Hindlimb muscle (tissue), 1 donor: ENCODE data around the gene PRKG1. TPM values are rescaled to one million over a fixed set of nuclear protein-coding genes. Genes with fewer than 3 reads are reported as not detected.
A peak's percentile ranks its signal among the peaks of the same experiment; 100 is the strongest.

Experiments used
- DNase-seq: peaks from one replicate; pipeline ENCODE4 v3.0.0-alpha.2; 2013
- polyA plus RNA-seq: library from polyadenylated mRNA; unstranded; fragments of 120-200 nt; gene quantifications from one replicate; pipeline ENCODE4 v1.2.1, GENCODE V29; 2013; ENCODE audit not compliant: insufficient read length

The PRKG1 gene
- polyA plus RNA-seq, 1 donor: 35.5 TPM

GRCh38 chr10:51076299-51076841 lies 2.1 kb downstream of the PRKG1 start:
- DNase-seq: peak; percentile 45

GRCh38 chr10:51077074-51077473 lies 2.8 kb downstream of the PRKG1 start:
- no peak for DNase-seq

DNA sequence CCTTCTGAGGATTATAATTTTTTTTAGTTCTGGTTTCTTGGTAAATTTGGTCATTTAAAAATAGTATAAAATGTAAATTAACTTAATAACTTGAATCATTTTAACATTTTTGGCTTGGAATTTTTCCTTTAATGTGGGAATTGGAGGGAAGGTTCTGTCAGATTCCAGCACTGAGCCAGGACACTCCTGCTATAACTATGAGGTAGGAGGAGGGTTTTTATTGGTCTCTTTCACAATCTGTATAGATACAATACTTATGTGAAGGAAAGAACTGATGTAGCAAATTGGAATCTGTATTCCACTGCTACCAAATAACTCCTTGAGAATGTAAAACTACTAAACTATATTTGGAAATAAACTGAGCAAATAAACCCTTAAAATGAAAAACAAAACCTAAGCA lies 3.2 kb downstream of the PRKG1 start:
- no peak for DNase-seq

DNA sequence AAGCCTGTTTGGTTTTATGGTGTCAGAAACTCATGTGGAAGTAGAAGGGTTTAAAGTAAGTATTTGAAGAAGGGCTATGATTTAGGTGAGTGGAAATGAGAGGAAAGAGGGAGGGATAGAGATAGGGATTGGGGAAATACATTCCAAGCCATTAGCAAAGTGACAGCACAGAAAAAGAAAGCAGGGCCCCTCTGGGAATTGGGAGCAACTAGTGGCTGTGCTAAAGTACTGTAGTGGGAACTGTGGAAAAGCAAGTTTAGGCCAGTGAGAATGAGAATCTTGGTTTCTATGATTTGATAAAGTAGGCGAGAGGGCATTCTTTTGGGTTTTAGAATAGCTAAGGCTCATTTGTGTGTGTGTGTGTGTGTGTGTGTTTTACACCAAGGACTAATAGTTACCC lies 5.0 kb downstream of the PRKG1 start:
- no peak for DNase-seq

- no peak for DNase-seq
Observed at GRCh38 chr10:51079766-51080165, 5.5 kb downstream of the PRKG1 start.

GRCh38 chr10:51080311-51081006 lies 6.2 kb downstream of the PRKG1 start:
- no peak for DNase-seq

DNA sequence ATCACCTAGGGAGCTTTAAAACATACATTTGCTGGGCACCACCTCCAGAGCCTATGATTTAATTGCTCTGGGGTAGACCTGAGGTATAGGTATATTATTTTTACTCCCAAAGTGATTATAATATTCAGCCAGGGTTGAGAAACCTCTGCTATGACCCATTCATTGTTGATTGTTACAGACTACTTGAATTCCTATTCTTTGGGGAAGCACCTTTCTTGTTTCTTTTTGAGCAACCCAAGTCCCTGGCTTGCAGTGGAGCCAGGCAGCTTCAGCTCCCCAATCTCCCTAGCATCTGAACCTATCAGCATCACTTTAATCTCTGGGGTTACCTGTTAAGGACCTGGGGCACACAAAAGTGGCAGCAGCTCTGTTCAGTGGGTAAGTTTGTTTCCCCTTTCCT lies 8.6 kb downstream of the PRKG1 start:
- DNase-seq: no peak

DNA sequence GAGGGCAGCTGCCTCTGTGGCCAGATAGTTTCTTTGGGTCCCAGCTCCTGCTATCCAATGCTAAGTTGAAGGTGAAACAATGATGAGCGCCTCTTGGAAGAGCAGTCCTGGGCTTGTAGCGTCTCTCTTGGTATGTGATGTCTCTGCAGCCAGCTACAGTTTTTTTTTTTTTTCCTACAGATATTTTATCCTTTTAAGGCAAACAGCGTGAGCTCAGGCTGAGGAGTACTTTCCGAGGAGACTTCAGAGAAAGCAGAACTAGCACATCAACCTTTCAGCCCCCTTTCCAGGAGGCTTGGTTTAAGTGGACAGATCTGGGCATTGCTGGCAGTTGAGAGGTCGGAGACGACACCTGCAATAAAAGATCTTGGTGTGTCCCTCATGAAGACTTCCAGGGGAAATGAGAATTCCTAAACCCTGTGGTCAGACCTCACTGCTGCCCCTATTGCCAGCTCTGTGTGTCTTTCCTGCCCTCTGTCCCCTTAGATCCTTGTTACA lies 9.1 kb downstream of the PRKG1 start:
- peak; percentile 40 for DNase-seq

GRCh38 chr10:51085204-51085603 lies 10.9 kb downstream of the PRKG1 start:
- DNase-seq: no peak

DNA sequence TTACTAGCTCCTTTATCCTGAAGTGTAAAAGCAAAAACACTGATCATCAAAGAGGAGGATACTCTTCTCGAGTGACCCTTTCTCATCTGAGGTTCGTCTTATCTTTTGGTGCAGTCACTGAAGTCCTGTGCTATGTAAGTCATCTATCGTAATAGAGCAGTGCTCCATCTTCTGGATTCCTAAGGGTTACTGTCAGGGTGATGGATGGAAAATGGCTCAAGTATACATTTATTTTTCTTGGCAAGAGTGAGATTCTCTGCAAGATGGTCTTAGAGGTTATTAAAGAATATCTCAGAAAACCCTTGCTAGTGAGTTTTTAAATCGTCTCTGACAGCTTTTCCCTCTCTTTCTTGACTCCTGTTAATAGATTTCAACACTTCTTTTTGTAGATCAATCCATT lies 12.4 kb downstream of the PRKG1 start:
- no peak for DNase-seq

GRCh38 chr10:51087114-51087513 lies 12.8 kb downstream of the PRKG1 start:
- no peak for DNase-seq

DNA sequence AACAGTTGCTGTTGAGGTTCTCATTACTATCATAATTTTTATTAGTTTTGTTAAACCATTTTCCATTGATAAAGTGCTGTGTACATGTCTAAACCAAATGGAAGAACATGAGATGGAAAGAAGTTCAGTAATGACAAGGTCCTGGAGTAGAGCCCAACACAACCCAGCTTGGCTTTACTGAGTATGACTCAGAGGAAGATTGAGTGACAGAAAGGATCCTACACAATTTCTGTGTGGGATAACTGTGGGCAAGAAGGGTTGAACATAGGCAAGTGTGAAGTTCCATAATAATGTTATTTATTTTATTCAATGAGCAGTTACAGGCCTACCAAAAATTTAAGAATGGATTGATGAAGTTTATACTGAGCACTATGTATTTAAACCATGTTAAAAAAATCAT lies 15.9 kb downstream of the PRKG1 start:
- DNase-seq: no peak

GRCh38 chr10:51092402-51092801 lies 18.1 kb downstream of the PRKG1 start:
- DNase-seq: no peak

DNA sequence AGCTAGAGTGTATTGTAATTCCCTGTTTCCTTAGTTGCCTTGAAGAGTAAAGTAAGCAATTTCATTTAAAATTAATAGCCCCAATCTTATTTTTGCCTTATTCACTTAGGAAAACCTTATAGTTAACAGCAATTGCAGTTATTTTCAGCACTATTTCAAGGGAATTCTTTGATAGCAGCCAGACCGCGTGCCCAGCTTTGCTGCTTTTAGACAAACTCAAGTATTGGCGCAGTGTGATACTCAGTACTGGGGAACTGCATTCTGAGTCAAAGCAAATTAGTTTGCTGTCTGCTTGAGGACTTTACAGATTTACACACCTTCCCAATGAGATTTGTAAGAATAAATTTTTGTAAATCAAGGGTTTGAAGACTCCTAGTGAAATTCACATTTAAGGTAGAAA lies 21.2 kb downstream of the PRKG1 start:
- no peak for DNase-seq

DNA sequence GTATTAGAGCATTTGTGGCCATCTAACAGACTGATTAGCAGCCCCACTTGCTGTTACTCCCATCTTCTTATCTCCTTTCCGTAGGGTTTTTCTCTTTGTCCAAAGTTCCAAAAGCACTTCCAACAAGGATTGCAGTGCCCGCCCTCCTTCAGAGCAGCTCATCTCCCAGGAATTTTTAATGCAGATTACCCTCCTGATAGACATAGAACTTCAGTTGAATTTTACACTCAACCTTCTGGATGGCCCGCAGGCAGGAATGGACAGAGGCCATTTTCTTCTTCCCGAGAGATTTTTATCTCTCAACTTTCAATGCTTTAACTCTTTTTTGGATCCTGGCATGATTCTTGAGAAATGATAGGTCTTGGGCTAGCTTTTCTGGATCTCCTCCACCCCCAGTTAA lies 23.3 kb downstream of the PRKG1 start:
- DNase-seq: no peak

GRCh38 chr10:51100221-51100620 lies 25.9 kb downstream of the PRKG1 start:
- no peak for DNase-seq

- no peak for DNase-seq
Observed at GRCh38 chr10:51103554-51104217, 29.4 kb downstream of the PRKG1 start.

DNA sequence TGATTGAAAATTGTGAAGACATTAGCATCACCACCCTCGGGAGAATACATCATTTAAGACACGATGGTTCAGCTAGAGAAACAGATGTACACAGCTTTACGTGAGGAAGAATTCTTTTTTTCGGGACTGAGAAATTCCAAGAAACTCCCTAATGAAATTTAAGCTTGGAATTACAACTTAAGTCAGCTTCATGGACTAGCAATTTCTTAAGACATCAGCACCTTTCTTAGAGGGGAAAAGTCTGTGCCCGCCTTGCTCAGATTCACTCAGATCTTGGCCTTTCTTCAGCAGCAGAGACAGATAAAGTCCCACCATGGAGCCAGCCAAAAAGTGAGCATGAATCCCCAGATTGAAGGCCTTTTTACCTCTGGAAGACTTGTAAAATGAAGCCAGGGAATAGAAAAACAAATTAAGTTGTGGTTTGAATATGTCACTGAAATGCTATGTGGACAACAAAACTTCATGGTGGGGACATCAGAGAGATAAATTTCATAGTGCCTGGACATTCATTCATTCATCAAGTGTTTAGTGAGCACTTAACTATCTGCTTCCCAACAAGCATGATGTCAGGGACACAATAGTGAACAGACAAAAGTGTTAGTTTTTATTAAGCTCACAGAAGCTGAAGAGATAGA lies 32.1 kb downstream of the PRKG1 start:
- no peak for DNase-seq

DNA sequence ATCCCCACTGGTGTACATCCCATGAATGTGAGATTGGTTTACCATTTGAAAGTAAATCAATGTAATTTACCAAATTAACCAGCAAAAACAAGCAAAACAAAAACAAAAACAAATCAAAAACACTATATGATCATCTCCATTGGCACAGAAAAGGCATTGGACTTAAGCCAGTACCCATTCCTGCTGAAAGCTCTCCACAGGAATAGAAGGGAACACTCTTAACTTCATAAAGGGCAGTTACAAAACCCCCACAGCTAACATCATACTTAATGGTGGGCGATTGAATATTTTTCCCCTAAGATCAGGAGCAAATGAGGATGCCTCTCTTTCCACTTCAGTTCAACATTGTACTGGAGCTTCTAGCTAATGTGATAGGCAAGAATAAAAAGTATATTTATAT lies 34.1 kb downstream of the PRKG1 start:
- DNase-seq: no peak

DNA sequence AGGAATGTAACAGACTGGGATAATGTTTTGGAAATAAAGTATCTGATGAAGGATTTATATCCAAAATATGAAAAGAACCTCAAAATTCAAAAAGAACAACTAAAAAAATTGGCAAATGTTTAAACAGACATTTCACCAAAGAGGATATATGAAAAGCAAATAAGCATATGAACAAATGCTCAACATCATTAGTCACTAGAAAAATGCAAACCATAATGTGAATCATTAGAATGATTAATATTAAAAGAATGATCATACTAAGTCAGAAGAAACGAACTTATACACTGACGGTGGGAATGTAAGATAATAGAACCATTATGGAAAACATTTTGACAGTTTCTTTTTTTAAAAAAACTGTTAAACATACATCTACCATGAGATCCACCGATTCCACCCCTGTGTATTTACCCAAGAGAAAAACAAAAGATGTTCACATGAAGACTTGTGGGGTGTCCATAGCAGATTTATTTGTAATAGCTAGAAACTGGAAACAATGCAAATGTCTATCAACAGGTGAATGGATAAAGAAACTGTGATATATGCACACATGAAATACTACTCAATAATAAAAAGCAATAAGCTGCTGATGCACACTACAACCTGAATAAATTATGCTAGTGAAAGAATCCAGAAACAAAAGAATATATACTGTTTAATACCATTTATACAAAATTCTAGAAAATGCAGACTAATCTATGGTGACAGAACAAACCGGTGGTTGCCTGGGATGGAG lies 35.7 kb downstream of the PRKG1 start:
- no peak for DNase-seq

DNA sequence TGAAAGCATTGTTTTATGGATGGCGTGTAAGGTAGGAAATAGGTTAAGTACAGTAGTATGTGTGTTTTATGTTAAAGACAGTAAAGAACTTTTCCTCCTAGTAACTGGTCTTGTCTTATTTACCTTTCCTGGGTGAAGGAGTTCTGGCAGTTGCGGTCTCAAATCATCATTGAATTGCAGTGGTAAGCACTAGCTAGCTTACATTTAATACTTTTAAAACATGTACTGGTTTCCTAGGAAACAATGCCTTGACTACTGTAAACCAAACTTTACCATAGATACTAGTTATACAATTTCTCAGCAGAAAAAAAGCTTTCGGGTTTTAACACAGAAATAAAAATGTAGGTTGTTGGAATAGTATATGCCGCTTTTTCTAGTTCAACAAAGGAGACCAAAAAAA lies 37.7 kb downstream of the PRKG1 start:
- DNase-seq: no peak

DNA sequence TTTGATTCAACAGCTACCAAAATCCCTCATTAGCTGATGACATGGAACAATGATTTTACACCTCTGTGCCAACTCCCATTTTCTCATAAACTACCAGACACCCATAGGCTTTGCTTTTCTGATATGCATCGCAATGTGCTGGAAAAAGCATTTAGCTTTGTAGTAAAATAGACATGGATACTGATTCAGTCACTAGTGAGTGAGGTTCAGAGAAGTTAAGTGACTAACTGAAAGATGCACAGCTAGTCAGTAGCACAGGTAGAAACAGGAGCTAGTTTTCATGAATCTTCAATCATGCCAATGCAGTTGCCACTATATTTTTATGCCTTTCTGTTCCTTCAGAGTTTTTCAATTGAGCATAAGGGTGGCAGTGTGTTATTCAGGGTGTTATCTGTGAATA lies 38.7 kb downstream of the PRKG1 start:
- no peak for DNase-seq
